Endothelial cell of umbilical vein (primary cell): Measurements from ENCODE around the gene XIRP1. TPM values are rescaled to one million over a fixed set of nuclear protein-coding genes. Genes with fewer than 3 reads are reported as not detected.

Experiments used
- BruUV-seq: library from RNA; stranded (reverse); fragments of 400-500 nt; replicated peaks from 2 replicates; lab custom pipeline; 2021; lab: Mats Ljungman, UMichigan
- CTCF ChIA-PET: fragments of 300-600, 350-600 bp; sonication (Branson Sonifier 250); formaldehyde crosslinking; loops from one replicate; lab custom pipeline; 2021; ENCODE audit warnings: antibody characterized with exemption, inconsistent platforms; lab: Charles Lee
- POLR2A ChIA-PET: fragments of 300-600, 350-600 bp; sonication (Branson Sonifier 250); formaldehyde crosslinking; loops from one replicate; lab custom pipeline; 2021; ENCODE audit warnings: antibody characterized with exemption, inconsistent platforms; lab: Charles Lee
- DNase-seq: peaks from one replicate; pipeline ENCODE4 v3.0.0-alpha.2; 2011; ENCODE audit warnings: low read depth, low spot score
- FAIRE-seq: peaks from 2 replicates; lab custom pipeline; 2011; peaks lifted over from hg19 to GRCh38; lab: Jason Lieb, UNC
- H2AFZ ChIP-seq: 2 replicates; pipeline ENCODE4 v1.6.0; 2012; ENCODE audit warnings: low read depth, low read length, control low read depth, inconsistent platforms
- H3K27ac ChIP-seq: 2 replicates; pipeline ENCODE4 v1.5.1; 2011; ENCODE audit warnings: low read depth, mild to moderate bottlenecking, control low read depth, low read length, moderate library complexity; ENCODE audit not compliant: insufficient read depth
- H3K27me3 ChIP-seq, 2 experiments: 2 replicates each; pipeline versions ENCODE4 v1.6.0 to v1.6.1; 2011; ENCODE audit warnings: low read length in 2 of 2, mixed read lengths in 1 of 2; ENCODE audit not compliant: control insufficient read depth in 2 of 2, insufficient read depth in 2 of 2
- H3K36me3 ChIP-seq, 2 experiments: 2 replicates in 1 of 2; 3 replicates in 1 of 2; pipeline ENCODE4 v1.5.1; 2011; ENCODE audit warnings: low read length in 2 of 2, mild to moderate bottlenecking in 1 of 2, moderate library complexity in 1 of 2; ENCODE audit not compliant: control insufficient read depth in 2 of 2, insufficient read depth in 2 of 2; ENCODE audit errors: extremely low read depth in 1 of 2
- H3K4me1 ChIP-seq: 3 replicates; pipeline ENCODE4 v1.5.1; 2011; ENCODE audit warnings: mild to moderate bottlenecking, low read length; ENCODE audit not compliant: control insufficient read depth, insufficient read depth; ENCODE audit errors: extremely low read depth
- H3K4me2 ChIP-seq: 2 replicates; pipeline ENCODE4 v1.6.1; 2011; ENCODE audit warnings: low read length, control low read depth, mixed read lengths; ENCODE audit not compliant: insufficient read depth
- H3K4me3 ChIP-seq, 3 experiments: fragments of 200-600 bp in 1 of 3; sonication (generic), shearing (Covaris generic) in 1 of 3; replicated peaks in 1 of 3; 2 replicates each; pipeline ENCODE4 v1.5.1; 2011 to 2016; ENCODE audit warnings: control low read depth in 3 of 3, low read length in 3 of 3, mild to moderate bottlenecking in 2 of 3, inconsistent platforms in 1 of 3, low read depth in 1 of 3, moderate library complexity in 1 of 3; ENCODE audit not compliant: insufficient read depth in 1 of 3
- H3K79me2 ChIP-seq: 2 replicates; pipeline ENCODE4 v1.6.0; 2012; ENCODE audit warnings: low read length, inconsistent platforms; ENCODE audit not compliant: control insufficient read depth, insufficient read depth
- H3K9ac ChIP-seq: replicated peaks from 2 replicates; pipeline ENCODE3; 2011; ENCODE audit warnings: low read length, control low read depth; ENCODE audit not compliant: insufficient read depth; ENCODE audit errors: extremely low read depth
- H3K9me1 ChIP-seq: replicated peaks from 3 replicates; pipeline ENCODE4 v1.6.0; 2011; ENCODE audit warnings: mild to moderate bottlenecking, low read length; ENCODE audit not compliant: control insufficient read depth, insufficient read depth; ENCODE audit errors: extremely low read depth
- H3K9me3 ChIP-seq: replicated peaks from 2 replicates; pipeline ENCODE4 v1.5.1; 2012; ENCODE audit warnings: low read length, inconsistent platforms; ENCODE audit not compliant: control insufficient read depth, insufficient read depth
- H4K20me1 ChIP-seq: replicated peaks from 2 replicates; pipeline ENCODE3; 2011; ENCODE audit warnings: mild to moderate bottlenecking, low read length; ENCODE audit not compliant: control insufficient read depth, insufficient read depth; ENCODE audit errors: extremely low read depth
- EZH2 ChIP-seq: IDR thresholded peaks from 2 replicates; pipeline ENCODE4 v1.6.1; 2012; ENCODE audit warnings: borderline replicate concordance, low read depth, mild to moderate bottlenecking, moderate library complexity, low read length, inconsistent platforms; ENCODE audit not compliant: severe bottlenecking
- FOS ChIP-seq: IDR thresholded peaks from 2 replicates; pipeline ENCODE4 v1.6.1; 2011; ENCODE audit warnings: mild to moderate bottlenecking, low read length, moderate library complexity, borderline replicate concordance; ENCODE audit not compliant: insufficient read depth
- GATA2 ChIP-seq: IDR thresholded peaks from 2 replicates; pipeline ENCODE4 v1.7.0; 2011; ENCODE audit warnings: low read depth, mild to moderate bottlenecking, moderate library complexity, mixed read lengths, low read length; ENCODE audit not compliant: insufficient read length, insufficient read depth
- JUN ChIP-seq: IDR thresholded peaks from 2 replicates; pipeline ENCODE4 v1.6.1; 2011; ENCODE audit warnings: borderline replicate concordance, low read depth; ENCODE audit not compliant: insufficient read length, insufficient read depth
- MYC ChIP-seq: IDR thresholded peaks from one replicate; pipeline ENCODE4 v1.6.1; 2011; ENCODE audit warnings: mild to moderate bottlenecking, low read depth, low read length
- POLR2A ChIP-seq: IDR thresholded peaks from 2 replicates; pipeline ENCODE4 v1.6.1; 2012; ENCODE audit warnings: low read depth, mild to moderate bottlenecking, control low read depth, low read length
- dilution Hi-C: fragments of 300-500 bp; cut with MboI; formaldehyde crosslinking; loops from one replicate; pipeline ENCODE4 v1.15.0; 2019; ENCODE audit warnings: low sequenced_read_pairs; ENCODE audit not compliant: extremely low pct_ligation_motif_present
- intact Hi-C: fragments of 100-400 bp; cut with micrococcal nuclease; formaldehyde crosslinking; loops from one replicate; pipeline ENCODE4 v1.10.0; 2022
- polyA plus RNA-seq, 4 experiments: library from polyadenylated mRNA; depleted of rRNA in 3 of 4; stranded (reverse) in 3 of 4; unstranded in 1 of 4; fragments of >200 nt; gene quantifications; 2 replicates each; pipeline versions ENCODE4 v1.2.1 to v1.2.3, GENCODE V29; 2011 to 2012; ENCODE audit warnings: missing spikeins in 1 of 4
- total RNA-seq: library from RNA; stranded (reverse); gene quantifications from 2 replicates; pipeline ENCODE4 v1.2.3, GENCODE V29; 2021
- TF ChIP-seq, protein P1 (sequence below), 2 donors: IDR thresholded peaks; 1 replicate in 1 of 2; 2 replicates in 1 of 2; pipeline ENCODE4 v1.5.1; 2011; ENCODE audit warnings: low read length in 2 of 2, mild to moderate bottlenecking in 2 of 2, moderate library complexity in 2 of 2, control low read depth in 1 of 2, inconsistent platforms in 1 of 2, low read depth in 1 of 2; ENCODE audit not compliant: insufficient read depth in 1 of 2; ENCODE audit errors: extremely low read depth in 1 of 2
- TF ChIP-seq, protein P2 (sequence below): IDR thresholded peaks from 2 replicates; pipeline ENCODE4 v1.6.1; 2011; ENCODE audit not compliant: insufficient read depth, insufficient read length

XIRP1 gene
- total and polyA plus RNA-seq, 2 donors (not counting 3 experiments of a cell fraction or from before 2014, with no cell fraction given): not detected

DNA sequence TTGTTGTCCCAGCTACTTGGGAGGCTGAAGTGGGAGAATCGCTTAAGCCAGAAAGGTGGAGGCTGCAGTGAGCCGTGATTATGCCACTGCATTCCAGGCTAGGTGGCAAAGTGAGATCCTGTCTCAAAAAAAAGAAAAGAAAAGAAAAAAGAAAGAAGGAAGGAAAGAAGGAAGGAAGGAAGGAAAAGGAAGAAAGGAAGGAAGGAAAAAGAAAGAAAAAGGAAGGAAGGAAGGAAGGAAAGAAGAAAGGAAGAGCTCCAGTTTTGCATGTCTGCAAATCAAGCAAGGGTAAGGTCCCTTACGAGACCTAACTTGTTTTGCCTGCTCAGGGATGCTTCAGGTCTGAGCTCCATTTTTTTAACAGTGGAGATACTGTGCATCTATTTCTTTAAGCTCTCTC, 3.6 kb upstream of the XIRP1 start:
- Histone ChIP-seq H3K4me3 (no peak overlapping the region), H3K27ac (no peak overlapping the region), H3K4me2 (no peak overlapping the region), H3K27me3 (peaks cover 0 to 5% of the 10 kb centered on the region in 2 experiments), H3K79me2 (no peaks in the 10 kb centered on the region), H3K9me3 (no peaks in the 10 kb centered on the region), H3K36me3 (no peaks in the 10 kb centered on the region), H2AFZ (no peak overlapping the region), H3K9ac (no peak overlapping the region), H4K20me1 (no peaks in the 10 kb centered on the region), H3K4me1 (no peaks in the 10 kb centered on the region), H3K9me1 (no peaks in the 10 kb centered on the region)
- TF ChIP-seq JUN: no peak
- TF ChIP-seq, protein P1, sequence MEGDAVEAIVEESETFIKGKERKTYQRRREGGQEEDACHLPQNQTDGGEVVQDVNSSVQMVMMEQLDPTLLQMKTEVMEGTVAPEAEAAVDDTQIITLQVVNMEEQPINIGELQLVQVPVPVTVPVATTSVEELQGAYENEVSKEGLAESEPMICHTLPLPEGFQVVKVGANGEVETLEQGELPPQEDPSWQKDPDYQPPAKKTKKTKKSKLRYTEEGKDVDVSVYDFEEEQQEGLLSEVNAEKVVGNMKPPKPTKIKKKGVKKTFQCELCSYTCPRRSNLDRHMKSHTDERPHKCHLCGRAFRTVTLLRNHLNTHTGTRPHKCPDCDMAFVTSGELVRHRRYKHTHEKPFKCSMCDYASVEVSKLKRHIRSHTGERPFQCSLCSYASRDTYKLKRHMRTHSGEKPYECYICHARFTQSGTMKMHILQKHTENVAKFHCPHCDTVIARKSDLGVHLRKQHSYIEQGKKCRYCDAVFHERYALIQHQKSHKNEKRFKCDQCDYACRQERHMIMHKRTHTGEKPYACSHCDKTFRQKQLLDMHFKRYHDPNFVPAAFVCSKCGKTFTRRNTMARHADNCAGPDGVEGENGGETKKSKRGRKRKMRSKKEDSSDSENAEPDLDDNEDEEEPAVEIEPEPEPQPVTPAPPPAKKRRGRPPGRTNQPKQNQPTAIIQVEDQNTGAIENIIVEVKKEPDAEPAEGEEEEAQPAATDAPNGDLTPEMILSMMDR (IDR thresholded peaks at IDR 0.05; ENCODE audit: extremely low read depth in 1 of 2, insufficient read depth in 1 of 2, low read depth in 1 of 2, low read length in 2 of 2): no peak
- TF ChIP-seq EZH2: no peak
- no peak for TF ChIP-seq MYC
- TF ChIP-seq FOS: no peak
- TF ChIP-seq GATA2: no peak
- TF ChIP-seq, protein P2, sequence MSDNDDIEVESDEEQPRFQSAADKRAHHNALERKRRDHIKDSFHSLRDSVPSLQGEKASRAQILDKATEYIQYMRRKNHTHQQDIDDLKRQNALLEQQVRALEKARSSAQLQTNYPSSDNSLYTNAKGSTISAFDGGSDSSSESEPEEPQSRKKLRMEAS: no peak
- TF ChIP-seq POLR2A: no peak
- intact Hi-C loops (no loop called here), dilution Hi-C loops (no loop called here)
- no TSS peak for BruUV-seq
- FAIRE-seq (no peak), DNase-seq (no peak)
- CTCF ChIA-PET: interaction anchor here (1.8 to 14.2 kb wide), 5 partner anchors 12 to 96 kb away, joined by 5 to 183 read pairs (median 11); no protein-coding TSS in a partner anchor
- POLR2A ChIA-PET: no interaction called here
